IMR-90 (cell line): ENCODE measurements around the gene LEKR1. TPM values are rescaled to one million over a fixed set of nuclear protein-coding genes. Genes with fewer than 3 reads are reported as not detected.

Source experiments
- ATAC-seq: fragments of 200-7000 bp; cut with Tn5 transposase; 2 replicates; pipeline ENCODE4 v1.9.1; 2020; ENCODE audit warnings: low read depth, mild to moderate bottlenecking, moderate library complexity
- BruUV-seq: library from RNA; stranded (reverse); fragments of 400-500 nt; replicated peaks from 2 replicates; lab custom pipeline; 2021; lab: Mats Ljungman, UMichigan
- CTCF ChIA-PET: fragments of 300-600 bp; formaldehyde crosslinking; extraction: SDS; loops from one replicate; lab custom pipeline; 2021; ENCODE audit warnings: antibody characterized with exemption; lab: Yijun Ruan, JAX
- POLR2A ChIA-PET: fragments of 300-600 bp; sonication (Branson Sonifier 250); formaldehyde crosslinking; loops from one replicate; lab custom pipeline; 2022; ENCODE audit warnings: antibody characterized with exemption; ENCODE audit not compliant: unreplicated experiment; lab: Charles Lee
- DNase-seq: peaks from one replicate; pipeline ENCODE4 v3.0.0; 2013
- H2AFZ ChIP-seq: replicated peaks from 2 replicates; pipeline ENCODE3; 2013; ENCODE audit warnings: low read length, mild to moderate bottlenecking; ENCODE audit not compliant: poor library complexity
- H2AK5ac ChIP-seq: 2 replicates; pipeline ENCODE4 v1.6.1; 2013; ENCODE audit warnings: low read depth, low read length, inconsistent platforms
- H2AK9ac ChIP-seq: replicated peaks from 2 replicates; pipeline ENCODE3; 2013; ENCODE audit warnings: mild to moderate bottlenecking, low read depth, low read length, moderate library complexity; ENCODE audit not compliant: poor library complexity
- H2BK120ac ChIP-seq: 2 replicates; pipeline ENCODE4 v1.6.1; 2013; ENCODE audit warnings: low read depth, low read length, inconsistent platforms
- H2BK15ac ChIP-seq: 3 replicates; pipeline ENCODE4 v1.6.1; 2013; ENCODE audit warnings: low read depth, low read length, inconsistent platforms
- H2BK20ac ChIP-seq: 2 replicates; pipeline ENCODE4 v1.6.1; 2013; ENCODE audit warnings: low read depth, mild to moderate bottlenecking, inconsistent platforms, low read length, moderate library complexity
- H2BK5ac ChIP-seq: 2 replicates; pipeline ENCODE4 v1.6.1; 2013; ENCODE audit warnings: mild to moderate bottlenecking, low read depth, low read length, inconsistent platforms; ENCODE audit not compliant: poor library complexity, severe bottlenecking
- H3K14ac ChIP-seq: replicated peaks from 2 replicates; pipeline ENCODE4 v1.6.1; 2013; ENCODE audit warnings: low read depth, low read length, inconsistent platforms
- H3K18ac ChIP-seq: 2 replicates; pipeline ENCODE4 v1.6.1; 2013; ENCODE audit warnings: low read depth, low read length, control low read depth
- H3K23ac ChIP-seq: 2 replicates; pipeline ENCODE4 v1.6.1; 2013; ENCODE audit warnings: low read depth, low read length, inconsistent platforms
- H3K27ac ChIP-seq: 2 replicates; pipeline ENCODE4 v1.5.1; 2013; ENCODE audit warnings: mild to moderate bottlenecking, control low read depth, low read length; ENCODE audit not compliant: insufficient read depth
- H3K27me3 ChIP-seq: 2 replicates; pipeline ENCODE4 v1.6.1; 2013; ENCODE audit warnings: low read length; ENCODE audit not compliant: control insufficient read depth, insufficient read depth
- H3K36me3 ChIP-seq: 2 replicates; pipeline ENCODE4 v1.6.1; 2013; ENCODE audit warnings: low read length, mixed read lengths; ENCODE audit not compliant: control insufficient read depth, insufficient read depth
- H3K4ac ChIP-seq: 2 replicates; pipeline ENCODE4 v1.6.1; 2013; ENCODE audit warnings: low read depth, low read length, inconsistent platforms
- H3K4me1 ChIP-seq: 2 replicates; pipeline ENCODE4 v1.6.1; 2013; ENCODE audit warnings: low read length, mixed read lengths; ENCODE audit not compliant: control insufficient read depth, insufficient read depth
- H3K4me2 ChIP-seq: 2 replicates; pipeline ENCODE4 v1.6.1; 2013; ENCODE audit warnings: low read depth, mild to moderate bottlenecking, control low read depth, low read length, moderate library complexity
- H3K4me3 ChIP-seq: 2 replicates; pipeline ENCODE4 v1.5.1; 2013; ENCODE audit warnings: low read depth, mild to moderate bottlenecking, control low read depth, low read length, moderate library complexity; ENCODE audit not compliant: insufficient read depth
- H3K56ac ChIP-seq: 2 replicates; pipeline ENCODE4 v1.6.1; 2013; ENCODE audit warnings: low read length, inconsistent platforms; ENCODE audit not compliant: insufficient read depth; ENCODE audit errors: extremely low read depth
- H3K79me1 ChIP-seq, 2 experiments: 2 replicates each; pipeline ENCODE4 v1.6.1; 2013; ENCODE audit warnings: low read length in 2 of 2, inconsistent platforms in 1 of 2, low read depth in 1 of 2
- H3K9ac ChIP-seq: 2 replicates; pipeline ENCODE4 v1.6.1; 2013; ENCODE audit warnings: low read depth, low read length, control low read depth
- H3K9me1 ChIP-seq: 2 replicates; pipeline ENCODE4 v1.6.1; 2013; ENCODE audit warnings: low read length, inconsistent platforms; ENCODE audit not compliant: insufficient read depth
- H3K9me3 ChIP-seq: 2 replicates; pipeline ENCODE4 v1.6.1; 2013; ENCODE audit warnings: low read length; ENCODE audit not compliant: control insufficient read depth, insufficient read depth
- H4K20me1 ChIP-seq: 2 replicates; pipeline ENCODE4 v1.6.1; 2013; ENCODE audit warnings: low read length, inconsistent platforms; ENCODE audit not compliant: insufficient read depth
- H4K5ac ChIP-seq: 2 replicates; pipeline ENCODE4 v1.6.1; 2013; ENCODE audit warnings: mild to moderate bottlenecking, low read depth, low read length, control low read depth
- H4K8ac ChIP-seq, 2 experiments: 2 replicates each; pipeline ENCODE4 v1.6.1; 2013; ENCODE audit warnings: low read depth in 2 of 2, low read length in 2 of 2, control low read depth in 1 of 2, inconsistent platforms in 1 of 2
- H4K91ac ChIP-seq: 2 replicates; pipeline ENCODE4 v1.6.1; 2013; ENCODE audit warnings: low read depth, low read length, inconsistent platforms; ENCODE audit not compliant: insufficient read depth
- BHLHE40 ChIP-seq: fragments of 150-350 bp; IDR thresholded peaks from 2 replicates; pipeline ENCODE4 v1.6.1; 2016; ENCODE audit warnings: mild to moderate bottlenecking, low read depth, low read length
- CEBPB ChIP-seq: IDR thresholded peaks from 2 replicates; pipeline ENCODE4 v1.6.1; 2012; ENCODE audit warnings: low read depth, low read length, improper control_type of control experiment
- CHD1 ChIP-seq: IDR thresholded peaks from 2 replicates; pipeline ENCODE4 v1.6.1; 2012; ENCODE audit warnings: low read depth, low read length, improper control_type of control experiment
- FOS ChIP-seq: fragments of 150-350 bp; IDR thresholded peaks from 2 replicates; pipeline ENCODE4 v1.6.1; 2016; ENCODE audit warnings: low read depth, low read length
- MAFK ChIP-seq: IDR thresholded peaks from 2 replicates; pipeline ENCODE4 v1.6.1; 2012; ENCODE audit warnings: low read depth, low read length, improper control_type of control experiment
- MAZ ChIP-seq: IDR thresholded peaks from 2 replicates; pipeline ENCODE4 v1.6.1; 2012; ENCODE audit warnings: low read depth, mild to moderate bottlenecking, low read length, improper control_type of control experiment, moderate library complexity, borderline replicate concordance
- NFE2L2 ChIP-seq: fragments of 150-350 bp; IDR thresholded peaks from 2 replicates; pipeline ENCODE4 v1.6.1; 2016; ENCODE audit warnings: low read depth, mild to moderate bottlenecking, low read length
- RAD21 ChIP-seq: IDR thresholded peaks from 2 replicates; pipeline ENCODE4 v1.6.1; 2012; ENCODE audit warnings: low read length, improper control_type of control experiment
- RCOR1 ChIP-seq: IDR thresholded peaks from 2 replicates; pipeline ENCODE4 v1.6.1; 2012; ENCODE audit warnings: mild to moderate bottlenecking, low read length, improper control_type of control experiment; ENCODE audit not compliant: insufficient replicate concordance
- RFX5 ChIP-seq: IDR thresholded peaks from 2 replicates; pipeline ENCODE4 v1.8.0; 2012; ENCODE audit warnings: low read depth, mild to moderate bottlenecking, low read length, moderate library complexity
- SMC3 ChIP-seq: fragments of 150-350 bp; IDR thresholded peaks from 2 replicates; pipeline ENCODE4 v1.6.1; 2016; ENCODE audit warnings: low read depth, mild to moderate bottlenecking, antibody characterized with exemption, low read length, moderate library complexity
- WGBS, 2 experiments: methylation state at CpG; one replicate each; pipeline versions ENCODE4 v1.1.5 to v1.1.7; 2013; ENCODE audit warnings: missing lambda C conversion rate in 2 of 2; ENCODE audit not compliant: insufficient read length in 1 of 2; ENCODE audit errors: extremely low coverage in 2 of 2; 5-methylcytosine and 5-hydroxymethylcytosine counted together
- dilution Hi-C: fragments of 300-500 bp; cut with HindIII; formaldehyde crosslinking; loops from one replicate; pipeline ENCODE4 v1.14.3; 2018; ENCODE audit warnings: low sequenced_read_pairs; ENCODE audit not compliant: unreplicated experiment
- in situ Hi-C: fragments of 300-500 bp; cut with MboI; formaldehyde crosslinking; loops from 3 replicates; pipeline ENCODE4 v1.14.3; 2019; ENCODE audit warnings: low sequenced_read_pairs, inconsistent platforms, mixed read lengths
- intact Hi-C: fragments of 100-400 bp; cut with micrococcal nuclease; formaldehyde crosslinking; loops from 2 replicates; pipeline ENCODE4 v1.10.0; 2022
- polyA plus RNA-seq, 3 experiments: library from polyadenylated mRNA; depleted of rRNA; stranded (reverse); fragments of >200 nt; gene quantifications; 2 replicates each; pipeline ENCODE4 v1.2.3, GENCODE V29; 2012; ENCODE audit warnings: low replicate concordance in 1 of 3
- total RNA-seq: library from RNA; depleted of rRNA; stranded (reverse); fragments of >200 nt; gene quantifications from 2 replicates; pipeline ENCODE4 v1.2.3, GENCODE V29; 2012
- TF ChIP-seq, protein P1 (sequence below): fragments of 150-350 bp; IDR thresholded peaks from 2 replicates; pipeline ENCODE4 v1.6.1; 2016; ENCODE audit warnings: low read depth, mild to moderate bottlenecking, low read length, moderate library complexity, borderline replicate concordance
- TF ChIP-seq, protein P2 (sequence below): fragments of 150-350 bp; IDR thresholded peaks from 2 replicates; pipeline ENCODE4 v1.6.1; 2017; ENCODE audit warnings: mild to moderate bottlenecking, antibody characterized with exemption, low read length, low read depth
- TF ChIP-seq, protein P3 (sequence below): conservative IDR thresholded peaks from 2 replicates; pipeline ENCODE4 v1.5.1; 2012; ENCODE audit warnings: mild to moderate bottlenecking, low read depth, low read length, improper control_type of control experiment

LEKR1 gene
- total and polyA plus RNA-seq, 2 of the 4 experiments (the other 2 are of a cell fraction): 0.19 to 0.36 TPM

DNA sequence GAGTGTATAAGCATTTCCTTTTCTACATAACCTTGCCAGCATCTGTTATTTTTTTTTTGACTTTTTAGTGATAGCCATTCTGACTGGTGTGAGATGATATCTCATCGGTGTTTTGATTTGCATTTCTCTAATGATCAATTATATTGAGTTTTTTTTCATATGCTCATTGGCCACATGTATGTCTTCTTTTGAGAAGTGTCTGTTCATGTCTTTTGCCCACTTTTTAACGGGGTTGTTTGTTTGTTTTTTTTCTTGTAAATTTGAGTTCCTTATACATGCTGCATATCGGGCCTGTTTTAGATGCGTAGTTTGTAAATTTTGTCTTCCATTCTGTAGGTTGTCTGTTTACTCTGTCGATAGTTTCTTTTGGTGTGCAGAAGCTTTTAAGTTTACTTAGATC is 89.2 kb downstream of the LEKR1 start:
- no peak overlapping the region for H3K4ac ChIP-seq
- no CpG with 5 or more reads among the region's 5 CpGs for WGBS, 2 experiments
- no peak overlapping the region for H4K5ac ChIP-seq
- dilution Hi-C loops: no loop called here
- ChIA-PET CTCF (no interaction called here), POLR2A (no interaction called here)
- no peaks in the 10 kb centered on the region for H3K4me1 ChIP-seq
- H2AK9ac ChIP-seq: no peak overlapping the region
- H3K9me3 ChIP-seq: no peaks in the 10 kb centered on the region
- H3K36me3 ChIP-seq: no peaks in the 10 kb centered on the region
- H3K18ac ChIP-seq: no peak overlapping the region
- DNase-seq (no peak), ATAC-seq (no peak)
- TF ChIP-seq FOS: no peak
- no peak for TF ChIP-seq CHD1
- no peak for TF ChIP-seq NFE2L2
- TF ChIP-seq MAFK: no peak
- TF ChIP-seq SMC3: no peak
- TF ChIP-seq, protein P1, sequence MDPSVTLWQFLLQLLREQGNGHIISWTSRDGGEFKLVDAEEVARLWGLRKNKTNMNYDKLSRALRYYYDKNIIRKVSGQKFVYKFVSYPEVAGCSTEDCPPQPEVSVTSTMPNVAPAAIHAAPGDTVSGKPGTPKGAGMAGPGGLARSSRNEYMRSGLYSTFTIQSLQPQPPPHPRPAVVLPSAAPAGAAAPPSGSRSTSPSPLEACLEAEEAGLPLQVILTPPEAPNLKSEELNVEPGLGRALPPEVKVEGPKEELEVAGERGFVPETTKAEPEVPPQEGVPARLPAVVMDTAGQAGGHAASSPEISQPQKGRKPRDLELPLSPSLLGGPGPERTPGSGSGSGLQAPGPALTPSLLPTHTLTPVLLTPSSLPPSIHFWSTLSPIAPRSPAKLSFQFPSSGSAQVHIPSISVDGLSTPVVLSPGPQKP: no peak
- TF ChIP-seq BHLHE40: no peak
- TF ChIP-seq CEBPB: no peak
- TF ChIP-seq, protein P2, sequence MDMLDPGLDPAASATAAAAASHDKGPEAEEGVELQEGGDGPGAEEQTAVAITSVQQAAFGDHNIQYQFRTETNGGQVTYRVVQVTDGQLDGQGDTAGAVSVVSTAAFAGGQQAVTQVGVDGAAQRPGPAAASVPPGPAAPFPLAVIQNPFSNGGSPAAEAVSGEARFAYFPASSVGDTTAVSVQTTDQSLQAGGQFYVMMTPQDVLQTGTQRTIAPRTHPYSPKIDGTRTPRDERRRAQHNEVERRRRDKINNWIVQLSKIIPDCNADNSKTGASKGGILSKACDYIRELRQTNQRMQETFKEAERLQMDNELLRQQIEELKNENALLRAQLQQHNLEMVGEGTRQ: no peak
- TF ChIP-seq RFX5: no peak
- TF ChIP-seq RCOR1: no peak
- TF ChIP-seq, protein P3, sequence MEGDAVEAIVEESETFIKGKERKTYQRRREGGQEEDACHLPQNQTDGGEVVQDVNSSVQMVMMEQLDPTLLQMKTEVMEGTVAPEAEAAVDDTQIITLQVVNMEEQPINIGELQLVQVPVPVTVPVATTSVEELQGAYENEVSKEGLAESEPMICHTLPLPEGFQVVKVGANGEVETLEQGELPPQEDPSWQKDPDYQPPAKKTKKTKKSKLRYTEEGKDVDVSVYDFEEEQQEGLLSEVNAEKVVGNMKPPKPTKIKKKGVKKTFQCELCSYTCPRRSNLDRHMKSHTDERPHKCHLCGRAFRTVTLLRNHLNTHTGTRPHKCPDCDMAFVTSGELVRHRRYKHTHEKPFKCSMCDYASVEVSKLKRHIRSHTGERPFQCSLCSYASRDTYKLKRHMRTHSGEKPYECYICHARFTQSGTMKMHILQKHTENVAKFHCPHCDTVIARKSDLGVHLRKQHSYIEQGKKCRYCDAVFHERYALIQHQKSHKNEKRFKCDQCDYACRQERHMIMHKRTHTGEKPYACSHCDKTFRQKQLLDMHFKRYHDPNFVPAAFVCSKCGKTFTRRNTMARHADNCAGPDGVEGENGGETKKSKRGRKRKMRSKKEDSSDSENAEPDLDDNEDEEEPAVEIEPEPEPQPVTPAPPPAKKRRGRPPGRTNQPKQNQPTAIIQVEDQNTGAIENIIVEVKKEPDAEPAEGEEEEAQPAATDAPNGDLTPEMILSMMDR: no peak
- no peak for TF ChIP-seq MAZ
- TF ChIP-seq RAD21: no peak
- H3K14ac ChIP-seq: no peak overlapping the region
- H2BK120ac ChIP-seq: no peak overlapping the region
- H3K27ac ChIP-seq: no peak overlapping the region
- intact Hi-C loops: no loop called here
- no peaks in the 10 kb centered on the region for H4K20me1 ChIP-seq
- H2BK20ac ChIP-seq: no peak overlapping the region
- no peaks in the 10 kb centered on the region for H3K27me3 ChIP-seq
- no peak overlapping the region for H2AK5ac ChIP-seq
- H2AFZ ChIP-seq: no peak overlapping the region
- no peak overlapping the region for H2BK15ac ChIP-seq
- no TSS peak for BruUV-seq
- H3K9ac ChIP-seq: no peak overlapping the region
- no peak overlapping the region for H3K23ac ChIP-seq
- H3K79me1 ChIP-seq: no peaks in the 10 kb centered on the region
- H3K9me1 ChIP-seq: no peaks in the 10 kb centered on the region
- no peak overlapping the region for H3K4me2 ChIP-seq
- no peak overlapping the region for H3K4me3 ChIP-seq
- no peak overlapping the region for H2BK5ac ChIP-seq
- no peak overlapping the region for H3K56ac ChIP-seq
- H4K91ac ChIP-seq: no peak overlapping the region
- H4K8ac ChIP-seq: no peak overlapping the region
- in situ Hi-C loops: no loop called here
